HG02870 (cell line): ENCODE measurements around the gene CFAP20DC.
"Not testable (repeated sequence)": the region's sequence is repeated elsewhere in the genome, so short reads cannot be mapped to it uniquely, and the experiment has no call there.

ENCODE experiments used
- ATAC-seq: cut with Tn5 transposase; IDR thresholded peaks from one replicate; pipeline ENCODE4 v1.9.1; 2021; ENCODE audit warnings: mild to moderate bottlenecking, moderate library complexity; ENCODE audit not compliant: unreplicated experiment

CFAP20DC gene

GRCh38 chr3:58880182-58880581, 169.6 kb downstream of the CFAP20DC start:
- ATAC-seq: peak; percentile 55

GRCh38 chr3:58874795-58875194, 175.0 kb downstream of the CFAP20DC start:
- peak; percentile 80 for ATAC-seq

DNA sequence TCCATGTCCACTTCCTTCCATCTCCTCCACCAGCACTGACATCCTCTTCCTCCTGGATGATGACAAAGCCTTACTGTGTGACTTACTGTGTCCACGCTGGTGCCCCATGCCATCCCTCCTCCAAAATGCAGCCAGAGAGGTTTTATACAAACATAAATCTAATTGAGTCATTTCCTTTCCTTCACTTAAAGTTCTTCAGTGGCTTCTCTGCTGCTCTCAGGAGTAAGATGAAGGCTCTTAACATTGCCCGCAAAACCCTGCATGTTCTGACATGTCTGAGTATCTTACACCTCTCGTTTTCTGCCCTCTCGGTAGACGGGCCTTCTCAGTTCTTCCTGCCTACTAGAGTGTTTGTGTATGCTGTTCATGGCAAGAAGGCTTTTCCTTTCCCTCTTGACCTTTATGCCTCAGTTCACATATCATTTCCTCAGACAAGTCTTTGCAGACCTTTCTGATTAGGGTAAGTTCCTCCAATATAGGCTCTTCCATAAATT, 175.5 kb downstream of the CFAP20DC start:
- ATAC-seq: peak; percentile 81

DNA sequence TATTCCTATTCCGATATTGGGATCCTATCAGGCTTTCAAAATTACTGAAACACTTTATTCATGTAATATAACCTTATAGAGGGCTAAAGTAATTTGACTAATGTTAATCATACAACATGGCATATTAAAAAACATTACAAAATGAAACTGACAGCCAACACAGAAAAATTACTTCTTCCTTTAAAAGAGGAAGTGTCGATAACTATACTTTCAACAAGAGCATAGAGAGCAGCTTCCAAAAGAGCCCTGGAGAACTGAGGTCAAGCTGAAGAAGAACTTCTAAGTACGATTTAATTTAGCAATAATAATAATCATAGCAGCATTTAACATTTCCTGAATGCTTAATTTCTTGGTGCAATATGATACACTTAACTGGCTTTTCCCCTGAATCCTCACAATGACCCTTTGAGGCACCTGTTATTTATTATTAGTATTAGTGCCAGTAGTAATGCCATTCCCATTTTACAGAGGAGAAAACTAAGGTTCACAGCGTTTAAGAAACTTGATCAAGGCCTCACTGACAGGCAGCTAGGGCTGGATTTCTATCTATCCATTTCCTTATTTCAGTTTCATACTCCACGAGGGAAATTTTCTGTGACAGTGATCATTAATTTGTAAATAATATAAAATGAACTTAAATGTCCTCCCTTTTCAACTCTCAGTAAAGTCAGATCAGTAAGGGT, 181.6 kb downstream of the CFAP20DC start:
- peak; percentile 65 for ATAC-seq

- ATAC-seq: no peak
Observed at GRCh38 chr3:58867621-58868020, 182.2 kb downstream of the CFAP20DC start.

GRCh38 chr3:58866079-58866478, 183.7 kb downstream of the CFAP20DC start:
- ATAC-seq: no peak

DNA sequence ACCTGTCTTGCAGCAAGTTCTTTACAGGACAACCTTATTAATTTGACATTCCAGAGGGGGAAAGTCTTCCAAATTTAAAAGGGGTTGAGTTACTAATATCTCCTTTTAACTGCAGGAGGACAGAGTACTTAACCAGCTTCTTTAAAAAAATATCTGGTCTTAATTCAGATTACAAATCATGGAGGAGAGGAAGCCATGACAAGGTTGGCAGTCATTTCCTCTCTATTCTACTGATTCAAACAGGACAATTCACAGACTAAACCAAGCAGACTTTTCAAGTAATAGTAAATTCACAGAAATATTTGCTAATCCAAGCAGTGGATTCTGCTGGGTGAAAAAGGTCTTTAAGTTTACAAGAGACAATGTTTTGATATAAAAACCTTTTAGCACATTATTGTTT, 185.3 kb downstream of the CFAP20DC start:
- no peak for ATAC-seq

GRCh38 chr3:58863206-58863605, 186.6 kb downstream of the CFAP20DC start:
- no peak for ATAC-seq

GRCh38 chr3:58861551-58861950, 188.3 kb downstream of the CFAP20DC start:
- no peak for ATAC-seq

DNA sequence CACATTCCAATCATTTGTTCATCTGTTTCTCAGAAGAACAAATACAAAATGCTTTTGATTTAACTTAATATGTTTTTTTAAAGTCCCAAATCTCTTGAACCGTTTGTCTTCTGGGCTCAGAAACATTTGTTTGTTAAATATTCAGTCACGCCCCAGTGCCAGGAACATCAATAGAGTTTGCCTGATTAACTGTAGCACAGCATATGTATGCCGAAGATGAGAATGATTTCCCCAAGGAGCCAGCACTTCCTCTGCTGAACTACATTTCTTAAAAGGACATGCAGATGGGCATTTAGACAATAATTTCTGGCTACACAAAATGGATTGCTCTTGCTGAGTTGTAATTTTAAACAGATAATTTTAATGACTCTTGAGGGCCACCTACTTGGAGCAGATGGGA, 191.7 kb downstream of the CFAP20DC start:
- ATAC-seq: no peak

DNA sequence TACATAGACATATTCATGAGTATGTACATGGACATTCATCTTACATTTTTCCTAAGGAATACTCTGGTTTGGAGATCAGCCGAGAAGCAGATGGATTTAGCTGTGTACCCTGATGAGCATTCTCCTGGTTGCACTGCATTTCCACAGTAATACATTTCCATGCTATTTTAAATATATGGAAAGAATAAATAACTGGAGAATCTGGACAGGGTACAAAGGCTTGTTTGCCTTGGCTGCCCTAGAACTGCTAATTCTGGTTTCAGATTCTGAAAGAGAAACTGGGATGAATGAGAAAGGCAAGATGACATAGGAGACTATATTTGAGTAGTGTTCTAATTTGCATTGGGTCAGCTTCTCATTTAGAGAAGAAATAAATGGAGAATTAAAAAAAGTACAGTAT, 192.4 kb downstream of the CFAP20DC start:
- no peak for ATAC-seq

- ATAC-seq: no peak
Observed at GRCh38 chr3:58848826-58849225, 201.0 kb downstream of the CFAP20DC start.

- not testable (repeated sequence) for ATAC-seq
Observed at GRCh38 chr3:58842050-58842747, 207.6 kb downstream of the CFAP20DC start.

- ATAC-seq: no peak
Observed at GRCh38 chr3:58840949-58841348, 208.9 kb downstream of the CFAP20DC start.

GRCh38 chr3:58839964-58840363, 209.9 kb downstream of the CFAP20DC start:
- ATAC-seq: no peak

- no peak for ATAC-seq
Observed at GRCh38 chr3:58839187-58839586, 210.6 kb downstream of the CFAP20DC start.

- no peak for ATAC-seq
Observed at GRCh38 chr3:58837856-58838255, 212.0 kb downstream of the CFAP20DC start.

GRCh38 chr3:58837141-58837843, 212.5 kb downstream of the CFAP20DC start:
- ATAC-seq: no peak

DNA sequence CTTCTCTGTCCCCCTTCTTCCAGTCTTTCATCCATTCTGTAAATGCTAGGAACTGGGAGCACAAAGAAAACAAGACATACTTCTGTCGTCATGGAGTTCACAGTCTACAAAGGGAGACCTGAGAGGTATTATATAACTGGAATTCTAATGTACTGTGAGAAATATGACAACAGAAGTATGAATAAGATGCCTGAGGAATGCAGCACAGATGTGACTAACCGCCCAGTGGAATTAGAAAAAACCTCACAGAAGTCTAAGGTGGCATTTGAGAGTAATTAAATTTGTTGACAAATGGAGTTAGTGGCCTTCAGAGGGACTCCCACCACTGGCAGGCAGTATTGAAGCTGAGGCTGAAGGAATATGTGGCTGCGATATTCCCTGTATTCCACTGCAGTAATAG, 214.7 kb downstream of the CFAP20DC start:
- ATAC-seq: no peak

- ATAC-seq: no peak
Observed at GRCh38 chr3:58833491-58833890, 216.3 kb downstream of the CFAP20DC start.

DNA sequence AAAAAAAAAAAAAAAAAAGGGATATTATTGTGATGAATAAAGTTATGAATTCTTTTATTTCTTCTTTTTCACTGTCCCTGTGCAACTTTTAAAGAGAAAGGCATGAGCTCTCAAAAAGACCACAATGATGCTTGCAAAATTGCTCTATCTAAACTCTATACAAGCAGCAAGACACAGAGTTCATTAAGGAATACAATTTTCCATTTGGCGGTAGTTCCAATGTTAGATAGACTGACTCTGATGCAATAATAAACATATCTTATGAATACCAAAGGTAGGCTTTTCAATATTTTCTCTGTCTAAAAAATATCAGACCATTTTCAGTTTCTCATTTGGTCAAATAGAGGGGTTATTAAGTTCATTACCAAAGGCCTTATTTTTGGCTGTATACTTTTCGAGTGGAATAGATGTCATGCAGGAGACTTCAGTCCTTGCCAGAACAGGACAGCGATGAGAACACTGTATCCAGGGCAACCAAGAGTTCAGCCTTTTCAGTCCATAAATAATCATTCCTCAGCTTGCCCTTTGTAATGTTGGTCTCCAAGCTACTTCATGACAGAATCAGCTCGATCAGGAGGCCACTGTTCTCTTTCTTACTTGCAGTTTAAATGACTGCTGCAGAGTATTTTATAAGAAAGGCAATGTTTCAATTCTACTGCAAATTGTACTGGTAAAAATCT, 220.4 kb downstream of the CFAP20DC start:
- ATAC-seq: no peak
